Subcutaneous adipose tissue (tissue), 4 donors: ENCODE data around the gene SUPT4H1. TPM values are rescaled to one million over a fixed set of nuclear protein-coding genes. Genes with fewer than 3 reads are reported as not detected.

Experiments used
- total RNA-seq, 4 donors: library from RNA; depleted of rRNA; stranded (reverse); fragments of >200 nt; gene quantifications; one replicate each; pipeline ENCODE4 v1.1.0, GENCODE V29; 2016
- TF ChIP-seq, protein P1 (sequence below): fragments of 450-650 bp; IDR thresholded peaks from one replicate; pipeline ENCODE4 v1.5.1; 2016; ENCODE audit warnings: low read depth, mild to moderate bottlenecking, control low read depth, antibody characterized with exemption, moderate library complexity

SUPT4H1 gene
- total RNA-seq, 4 donors from 2014 or later = 27.9 to 58.5 (median 40.9) TPM

DNA sequence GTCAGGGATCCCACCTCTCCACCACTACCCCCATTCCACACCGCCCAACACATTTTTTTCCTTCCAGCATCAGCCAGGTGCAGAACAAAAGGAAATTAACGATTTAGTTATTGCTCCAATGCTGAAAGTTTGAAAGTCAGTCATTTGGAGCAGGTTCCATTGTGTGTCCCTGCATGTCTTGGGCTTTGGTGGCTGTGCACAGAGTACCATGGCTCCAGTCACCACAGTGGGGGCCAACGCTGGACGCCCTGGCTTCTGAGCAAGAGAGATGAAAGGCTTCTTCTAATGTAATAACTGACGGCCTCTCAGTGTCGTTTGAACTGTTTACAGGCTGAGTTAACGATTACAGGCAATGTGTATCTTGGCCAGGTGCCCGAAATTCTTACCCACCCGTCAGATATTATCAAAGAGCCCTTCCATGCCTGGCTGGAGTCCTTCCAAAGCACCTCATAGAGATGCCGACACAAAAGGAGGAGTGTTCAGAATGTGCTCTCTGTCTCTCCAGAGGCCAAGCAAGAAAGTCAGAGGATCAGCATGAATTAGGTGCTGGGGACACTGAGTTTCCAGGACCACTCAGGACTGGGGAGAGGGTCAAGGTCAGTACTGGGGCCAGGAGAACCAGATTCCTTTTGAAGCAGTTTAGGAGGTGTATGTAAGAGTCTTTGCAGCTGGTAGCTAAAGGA is 39.4 kb upstream of the SUPT4H1 start:
- TF ChIP-seq, protein P1, sequence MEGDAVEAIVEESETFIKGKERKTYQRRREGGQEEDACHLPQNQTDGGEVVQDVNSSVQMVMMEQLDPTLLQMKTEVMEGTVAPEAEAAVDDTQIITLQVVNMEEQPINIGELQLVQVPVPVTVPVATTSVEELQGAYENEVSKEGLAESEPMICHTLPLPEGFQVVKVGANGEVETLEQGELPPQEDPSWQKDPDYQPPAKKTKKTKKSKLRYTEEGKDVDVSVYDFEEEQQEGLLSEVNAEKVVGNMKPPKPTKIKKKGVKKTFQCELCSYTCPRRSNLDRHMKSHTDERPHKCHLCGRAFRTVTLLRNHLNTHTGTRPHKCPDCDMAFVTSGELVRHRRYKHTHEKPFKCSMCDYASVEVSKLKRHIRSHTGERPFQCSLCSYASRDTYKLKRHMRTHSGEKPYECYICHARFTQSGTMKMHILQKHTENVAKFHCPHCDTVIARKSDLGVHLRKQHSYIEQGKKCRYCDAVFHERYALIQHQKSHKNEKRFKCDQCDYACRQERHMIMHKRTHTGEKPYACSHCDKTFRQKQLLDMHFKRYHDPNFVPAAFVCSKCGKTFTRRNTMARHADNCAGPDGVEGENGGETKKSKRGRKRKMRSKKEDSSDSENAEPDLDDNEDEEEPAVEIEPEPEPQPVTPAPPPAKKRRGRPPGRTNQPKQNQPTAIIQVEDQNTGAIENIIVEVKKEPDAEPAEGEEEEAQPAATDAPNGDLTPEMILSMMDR = no peak

DNA sequence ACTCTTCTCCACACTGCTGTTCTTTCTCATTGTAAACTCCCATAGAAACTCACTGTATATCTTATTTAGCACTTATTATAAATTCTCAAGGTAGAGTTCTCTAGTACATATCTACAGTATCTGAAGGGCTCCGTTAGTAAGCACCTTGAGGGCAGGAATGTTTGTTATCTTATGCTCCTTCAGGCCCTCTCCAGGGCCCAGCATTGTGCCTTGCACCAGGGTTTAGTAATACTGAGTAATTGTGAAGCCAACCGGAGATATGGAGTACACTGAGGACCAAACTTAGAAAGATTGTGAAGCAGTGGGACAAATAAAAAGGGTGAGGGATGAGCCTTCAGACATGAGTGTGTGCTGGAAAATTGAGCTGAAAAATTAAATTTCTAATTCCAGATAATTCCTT is 38.9 kb upstream of the SUPT4H1 start:
- TF ChIP-seq, protein P1 = no peak

DNA sequence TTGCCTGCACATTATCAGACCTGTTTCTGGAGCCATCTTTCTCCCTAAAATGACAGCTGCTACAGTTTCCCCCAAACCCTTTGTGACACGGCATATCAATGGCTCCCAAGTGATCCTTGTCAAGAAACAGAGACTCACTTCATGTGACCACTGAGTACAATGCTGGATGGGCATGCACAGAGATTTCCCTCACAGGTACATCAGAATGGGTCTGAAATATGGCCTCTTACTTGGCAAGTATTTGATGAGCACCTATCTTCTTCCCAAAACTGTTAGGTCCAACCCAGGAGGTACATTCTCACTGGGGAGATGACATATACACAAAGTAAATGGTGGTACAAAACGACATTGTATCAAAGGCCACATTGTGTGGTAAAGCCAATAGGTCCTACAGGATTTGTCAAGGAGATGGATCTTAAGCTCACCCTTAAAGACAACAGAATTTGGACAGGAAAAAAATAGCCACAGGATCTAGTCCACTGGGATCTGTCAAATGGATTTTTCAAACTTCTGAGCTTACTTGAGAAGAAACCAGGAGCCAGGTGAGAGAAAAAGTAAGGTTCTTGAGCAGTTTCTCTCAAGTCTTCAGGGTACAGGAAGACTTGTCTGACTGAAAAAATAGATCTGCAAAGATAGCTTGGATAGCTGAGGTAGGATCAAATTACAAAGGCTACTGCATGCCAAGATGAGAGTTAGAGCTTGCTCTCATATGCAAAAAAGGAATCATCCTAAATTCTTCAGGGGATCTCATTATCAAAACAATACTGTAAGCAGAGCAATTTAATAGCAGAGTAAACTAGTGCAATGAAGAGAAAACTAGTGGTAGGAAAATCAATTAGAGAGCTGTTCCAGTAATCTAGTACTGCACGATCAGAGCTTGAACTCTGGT is 36.5 kb upstream of the SUPT4H1 start:
- TF ChIP-seq, protein P1 = no peak

DNA sequence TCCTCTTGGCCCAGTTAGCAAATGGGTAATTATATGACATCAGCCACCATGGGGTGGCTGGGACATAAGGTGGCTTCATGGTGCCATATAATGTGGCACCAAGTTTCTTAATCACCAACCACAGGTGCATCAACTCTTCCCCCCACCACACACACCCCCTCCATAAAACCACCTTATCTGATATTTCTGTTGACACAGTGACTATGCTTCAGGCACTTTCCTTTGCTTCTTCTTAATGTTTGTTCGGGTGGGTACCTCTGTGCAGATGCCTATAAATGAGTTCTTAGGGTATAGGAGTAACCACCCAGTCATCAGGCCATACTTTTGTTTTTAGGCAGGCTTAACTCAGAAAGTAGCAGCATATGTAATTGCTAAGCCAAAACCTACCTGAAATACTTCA is 35.8 kb upstream of the SUPT4H1 start:
- TF ChIP-seq, protein P1 = no peak

DNA sequence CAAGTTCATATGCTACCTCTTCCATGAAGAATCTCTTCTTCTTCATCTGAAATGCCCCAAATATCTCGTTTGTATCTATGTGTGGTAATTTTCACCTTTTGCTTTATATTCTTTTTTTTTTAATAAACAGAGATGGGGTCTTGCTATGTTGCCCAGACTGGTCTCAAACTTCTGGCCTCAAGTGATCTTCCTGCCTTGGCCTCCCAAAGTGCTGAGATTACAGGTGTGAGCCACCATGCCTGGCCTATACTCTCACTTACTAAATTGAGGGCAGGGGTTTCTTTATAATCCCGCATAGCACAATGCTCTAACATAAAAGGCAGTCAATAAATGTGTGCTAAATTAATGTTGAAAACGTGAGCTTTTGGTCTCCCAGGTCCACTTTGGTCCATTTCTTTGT is 34.7 kb upstream of the SUPT4H1 start:
- TF ChIP-seq, protein P1 = no peak

DNA sequence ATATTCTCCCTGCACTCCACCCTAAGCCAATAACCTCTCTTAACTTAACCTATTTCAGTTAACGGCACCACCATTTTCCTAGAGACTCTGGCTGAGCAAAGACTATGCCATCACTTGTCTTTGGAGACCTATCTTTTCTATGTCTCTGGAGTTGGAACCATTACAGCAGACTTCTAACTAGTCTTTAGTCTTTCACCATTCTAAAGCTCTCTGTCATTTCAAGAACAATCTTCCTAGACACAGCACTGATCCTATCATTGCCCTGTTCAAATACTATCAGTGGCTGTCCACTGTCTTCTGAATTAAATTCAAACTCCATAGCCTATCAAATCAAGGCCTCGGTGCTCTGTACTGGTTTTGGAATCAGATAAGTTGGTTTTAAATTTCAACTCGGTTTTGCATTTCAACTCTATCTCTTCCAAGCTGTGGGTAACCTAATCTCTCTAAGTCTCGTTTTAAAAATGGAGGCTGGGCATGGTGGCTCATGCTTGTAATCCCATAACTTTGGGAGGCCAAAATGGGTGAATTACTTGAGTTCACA is 33.4 kb upstream of the SUPT4H1 start:
- TF ChIP-seq, protein P1 = no peak

DNA sequence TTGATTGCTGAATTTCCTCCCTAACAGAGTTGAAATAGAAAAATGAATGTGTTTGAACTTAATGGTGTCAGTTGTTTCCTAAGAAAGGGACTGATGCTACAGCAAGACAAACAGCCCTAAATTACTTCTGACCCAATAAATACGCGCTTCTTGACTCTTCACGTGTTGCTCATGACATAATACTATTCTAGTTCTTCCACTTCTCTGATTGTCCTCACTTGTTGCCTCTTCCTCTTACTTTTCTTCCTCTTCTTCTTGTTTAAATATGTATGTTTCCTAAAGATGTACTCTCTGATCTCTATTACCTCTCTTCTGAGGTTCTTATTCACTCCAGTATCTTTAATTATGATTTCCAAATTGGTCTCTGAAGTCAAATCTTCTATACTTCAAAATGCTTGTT is 32.9 kb upstream of the SUPT4H1 start:
- TF ChIP-seq, protein P1 = no peak
